ENCODE results near the gene TBC1D3B.

DNA sequence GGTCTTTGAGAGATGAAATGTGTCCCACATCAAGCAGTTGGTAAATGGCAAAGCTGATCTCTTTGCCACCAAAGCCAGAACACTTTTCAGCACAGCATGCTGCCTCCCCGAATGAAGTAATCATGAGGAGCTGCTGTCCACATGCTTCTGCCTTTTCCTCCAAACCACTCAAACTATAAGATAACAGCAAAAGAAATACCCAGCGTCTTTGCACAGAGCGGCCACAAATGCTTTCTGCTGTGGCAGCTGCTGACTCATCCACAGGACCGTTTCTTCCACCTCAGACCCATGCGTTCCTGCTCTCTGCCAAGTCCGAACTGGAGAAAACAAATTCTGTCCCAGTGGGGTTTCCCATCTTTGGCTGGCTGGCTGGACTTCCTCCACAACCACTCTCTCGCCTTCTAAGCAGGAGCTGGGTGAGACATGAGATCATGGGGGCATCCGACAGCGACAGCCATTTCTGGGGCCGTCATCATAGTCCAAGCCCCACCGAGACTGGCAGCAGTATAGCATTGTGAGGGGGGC lies 27.1 kb downstream of the TBC1D3B start:
- TF ChIP-seq, protein P1, sequence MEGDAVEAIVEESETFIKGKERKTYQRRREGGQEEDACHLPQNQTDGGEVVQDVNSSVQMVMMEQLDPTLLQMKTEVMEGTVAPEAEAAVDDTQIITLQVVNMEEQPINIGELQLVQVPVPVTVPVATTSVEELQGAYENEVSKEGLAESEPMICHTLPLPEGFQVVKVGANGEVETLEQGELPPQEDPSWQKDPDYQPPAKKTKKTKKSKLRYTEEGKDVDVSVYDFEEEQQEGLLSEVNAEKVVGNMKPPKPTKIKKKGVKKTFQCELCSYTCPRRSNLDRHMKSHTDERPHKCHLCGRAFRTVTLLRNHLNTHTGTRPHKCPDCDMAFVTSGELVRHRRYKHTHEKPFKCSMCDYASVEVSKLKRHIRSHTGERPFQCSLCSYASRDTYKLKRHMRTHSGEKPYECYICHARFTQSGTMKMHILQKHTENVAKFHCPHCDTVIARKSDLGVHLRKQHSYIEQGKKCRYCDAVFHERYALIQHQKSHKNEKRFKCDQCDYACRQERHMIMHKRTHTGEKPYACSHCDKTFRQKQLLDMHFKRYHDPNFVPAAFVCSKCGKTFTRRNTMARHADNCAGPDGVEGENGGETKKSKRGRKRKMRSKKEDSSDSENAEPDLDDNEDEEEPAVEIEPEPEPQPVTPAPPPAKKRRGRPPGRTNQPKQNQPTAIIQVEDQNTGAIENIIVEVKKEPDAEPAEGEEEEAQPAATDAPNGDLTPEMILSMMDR (conservative IDR thresholded peaks at IDR 0.05) = peak; percentile 35
- TF ChIP-seq ZFX (IDR thresholded peaks at IDR 0.05) = no peak

All from C4-2B (cell line).